PC-3 (cell line): ENCODE measurements around the gene CHAT. TPM values are rescaled to one million over a fixed set of nuclear protein-coding genes. Genes with fewer than 3 reads are reported as not detected.

Experiments used
- ATAC-seq: fragments of 200-7000 bp; cut with Tn5 transposase; 2 replicates; pipeline ENCODE4 v1.9.1; 2020; ENCODE audit warnings: mild to moderate bottlenecking, moderate library complexity
- BruUV-seq: library from RNA; stranded (reverse); fragments of 400-500 nt; replicated peaks from 2 replicates; lab custom pipeline; 2021; lab: Mats Ljungman, UMichigan
- CTCF ChIA-PET: fragments of 300-600 bp; sonication (Branson Sonifier 250); formaldehyde crosslinking; loops from one replicate; lab custom pipeline; 2022; ENCODE audit warnings: antibody characterized with exemption; lab: Charles Lee
- POLR2A ChIA-PET: fragments of 300-600 bp; sonication (Branson Sonifier 250); formaldehyde crosslinking; loops from one replicate; lab custom pipeline; 2022; ENCODE audit warnings: antibody characterized with exemption; ENCODE audit not compliant: unreplicated experiment; lab: Charles Lee
- DNase-seq: peaks from one replicate; pipeline ENCODE4 v3.0.0-alpha.2; 2015
- H2AFZ ChIP-seq: fragments of 300-600 bp; sonication (generic); 2 replicates; pipeline ENCODE4 v1.6.0; 2016; ENCODE audit warnings: antibody characterized with exemption, low read length
- H3F3A ChIP-seq: fragments of 300-600 bp; sonication (generic); one replicate; pipeline ENCODE4 v1.6.0; 2017; ENCODE audit warnings: antibody characterized with exemption, low read length, control low read depth, mild to moderate bottlenecking; ENCODE audit not compliant: unreplicated experiment
- H3K27ac ChIP-seq: fragments of 300-600 bp; sonication (generic); 2 replicates; pipeline ENCODE4 v1.5.1; 2016; ENCODE audit warnings: mild to moderate bottlenecking, low read length
- H3K27me3 ChIP-seq: fragments of 300-600 bp; sonication (generic); 2 replicates; pipeline ENCODE4 v1.6.1; 2016; ENCODE audit warnings: low read length, mixed read lengths
- H3K36me3 ChIP-seq: fragments of 300-600 bp; sonication (generic); 2 replicates; pipeline ENCODE4 v1.6.1; 2016; ENCODE audit warnings: low read depth, mixed run types, low read length, mixed read lengths
- H3K4me1 ChIP-seq: fragments of 300-600 bp; sonication (generic); 2 replicates; pipeline ENCODE4 v1.5.1; 2016; ENCODE audit warnings: low read length; ENCODE audit not compliant: insufficient read depth
- H3K4me2 ChIP-seq: fragments of 300-600 bp; sonication (generic); 2 replicates; pipeline ENCODE4 v1.6.0; 2016; ENCODE audit warnings: low read length
- H3K4me3 ChIP-seq: fragments of 300-600 bp; sonication (generic); 2 replicates; pipeline ENCODE4 v1.5.1; 2016; ENCODE audit warnings: mild to moderate bottlenecking, low read length, mixed read lengths
- H3K79me2 ChIP-seq: fragments of 300-600 bp; sonication (generic); 2 replicates; pipeline ENCODE4 v1.6.1; 2017; ENCODE audit warnings: low read length, mixed read lengths
- H3K9ac ChIP-seq: fragments of 300-600 bp; sonication (generic); 2 replicates; pipeline ENCODE4 v1.6.0; 2016; ENCODE audit warnings: mild to moderate bottlenecking, low read length
- H3K9me2 ChIP-seq: fragments of 300-600 bp; sonication (generic); replicated peaks from 2 replicates; pipeline ENCODE4 v1.6.1; 2016; ENCODE audit warnings: mixed run types, low read length, mixed read lengths
- H3K9me3 ChIP-seq: fragments of 300-600 bp; sonication (generic); 2 replicates; pipeline ENCODE4 v1.6.1; 2016; ENCODE audit warnings: low read length, mixed read lengths
- H4K20me1 ChIP-seq: fragments of 300-600 bp; sonication (generic); 2 replicates; pipeline ENCODE4 v1.6.1; 2016; ENCODE audit warnings: low read length, mixed read lengths
- EZH2 ChIP-seq: fragments of 300-600 bp; sonication (generic); IDR thresholded peaks from one replicate; pipeline ENCODE4 v1.6.1; 2017; ENCODE audit warnings: antibody characterized with exemption, mild to moderate bottlenecking, low read length; ENCODE audit not compliant: unreplicated experiment
- EZH2phosphoT487 ChIP-seq: fragments of 300-600 bp; sonication (generic); IDR thresholded peaks from 2 replicates; pipeline ENCODE4 v1.6.1; 2018; ENCODE audit warnings: mild to moderate bottlenecking, antibody characterized with exemption, low read length, borderline replicate concordance
- intact Hi-C: fragments of 100-400 bp; cut with micrococcal nuclease; formaldehyde crosslinking; loops from 2 replicates; pipeline ENCODE4 v1.9.0; 2023
- total RNA-seq: library from RNA; depleted of rRNA; stranded (reverse); fragments of >200 nt; gene quantifications from 2 replicates; pipeline ENCODE4 v1.2.3, GENCODE V29; 2014
- TF ChIP-seq, protein P1 (sequence below): fragments of 300-600 bp; sonication (generic); conservative IDR thresholded peaks from 2 replicates; pipeline ENCODE4 v1.5.1; 2017; ENCODE audit warnings: antibody characterized with exemption, low read depth, mild to moderate bottlenecking, low read length

The CHAT gene
- total RNA-seq, 1 experiment from 2014 or later: not detected

DNA sequence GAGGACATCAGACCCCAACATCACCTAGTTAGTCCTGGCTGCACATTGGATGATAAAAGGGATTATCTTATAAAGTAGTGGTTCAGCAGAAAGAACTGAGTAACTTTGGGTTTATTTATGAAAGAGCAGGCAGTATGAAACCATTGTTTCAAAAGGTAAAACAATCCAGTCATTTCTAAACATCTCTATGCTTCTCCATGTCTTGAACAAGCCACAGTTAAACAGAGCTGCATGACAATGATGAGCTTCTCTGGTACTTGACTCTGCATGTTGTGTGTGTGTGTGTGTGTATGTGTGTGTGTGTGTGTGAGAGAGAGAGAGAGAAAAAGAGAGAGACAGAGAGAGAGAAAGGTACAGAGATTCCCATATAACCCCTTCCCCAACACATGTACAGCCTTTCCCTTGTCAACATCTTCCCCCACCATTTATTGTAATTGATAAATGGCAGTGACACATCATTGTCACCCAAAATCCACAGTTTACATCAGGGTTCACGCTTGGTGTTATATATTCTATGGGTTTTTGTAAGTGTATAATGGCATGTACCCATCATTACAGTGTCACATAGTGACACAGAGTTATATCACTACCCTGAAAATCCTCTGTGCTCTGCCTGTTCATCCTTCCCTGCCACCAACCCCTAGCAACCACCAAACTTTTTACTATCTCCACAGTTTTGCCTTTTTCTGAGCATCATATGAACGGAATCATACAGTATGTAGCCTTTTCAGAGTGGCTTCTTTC lies 36.5 kb upstream of the CHAT start:
- ChIA-PET CTCF (interaction anchor here (0.5 kb wide), 1 partner anchor 16 kb away, joined by 4 read pairs; no protein-coding TSS in a partner anchor), POLR2A (no interaction called here)
- Histone ChIP-seq H3K9me2 (no peaks in the 10 kb centered on the region), H3F3A (no peaks in the 10 kb centered on the region), H3K4me3 (no peak overlapping the region), H3K4me1 (peaks cover 5% of the 10 kb centered on the region; the same call in 1 of the 2 replicates), H3K9me3 (no peaks in the 10 kb centered on the region), H3K9ac (no peak overlapping the region), H2AFZ (no peak overlapping the region), H3K36me3 (no peaks in the 10 kb centered on the region), H4K20me1 (no peaks in the 10 kb centered on the region), H3K27me3 (no peaks in the 10 kb centered on the region), H3K79me2 (no peaks in the 10 kb centered on the region), H3K4me2 (no peak overlapping the region), H3K27ac (no peak overlapping the region)
- DNase-seq (no peak), ATAC-seq (no peak)
- TF ChIP-seq, protein P1, sequence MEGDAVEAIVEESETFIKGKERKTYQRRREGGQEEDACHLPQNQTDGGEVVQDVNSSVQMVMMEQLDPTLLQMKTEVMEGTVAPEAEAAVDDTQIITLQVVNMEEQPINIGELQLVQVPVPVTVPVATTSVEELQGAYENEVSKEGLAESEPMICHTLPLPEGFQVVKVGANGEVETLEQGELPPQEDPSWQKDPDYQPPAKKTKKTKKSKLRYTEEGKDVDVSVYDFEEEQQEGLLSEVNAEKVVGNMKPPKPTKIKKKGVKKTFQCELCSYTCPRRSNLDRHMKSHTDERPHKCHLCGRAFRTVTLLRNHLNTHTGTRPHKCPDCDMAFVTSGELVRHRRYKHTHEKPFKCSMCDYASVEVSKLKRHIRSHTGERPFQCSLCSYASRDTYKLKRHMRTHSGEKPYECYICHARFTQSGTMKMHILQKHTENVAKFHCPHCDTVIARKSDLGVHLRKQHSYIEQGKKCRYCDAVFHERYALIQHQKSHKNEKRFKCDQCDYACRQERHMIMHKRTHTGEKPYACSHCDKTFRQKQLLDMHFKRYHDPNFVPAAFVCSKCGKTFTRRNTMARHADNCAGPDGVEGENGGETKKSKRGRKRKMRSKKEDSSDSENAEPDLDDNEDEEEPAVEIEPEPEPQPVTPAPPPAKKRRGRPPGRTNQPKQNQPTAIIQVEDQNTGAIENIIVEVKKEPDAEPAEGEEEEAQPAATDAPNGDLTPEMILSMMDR: no peak
- no peak for TF ChIP-seq EZH2phosphoT487
- BruUV-seq: no TSS peak
- intact Hi-C loops: no loop called here

DNA sequence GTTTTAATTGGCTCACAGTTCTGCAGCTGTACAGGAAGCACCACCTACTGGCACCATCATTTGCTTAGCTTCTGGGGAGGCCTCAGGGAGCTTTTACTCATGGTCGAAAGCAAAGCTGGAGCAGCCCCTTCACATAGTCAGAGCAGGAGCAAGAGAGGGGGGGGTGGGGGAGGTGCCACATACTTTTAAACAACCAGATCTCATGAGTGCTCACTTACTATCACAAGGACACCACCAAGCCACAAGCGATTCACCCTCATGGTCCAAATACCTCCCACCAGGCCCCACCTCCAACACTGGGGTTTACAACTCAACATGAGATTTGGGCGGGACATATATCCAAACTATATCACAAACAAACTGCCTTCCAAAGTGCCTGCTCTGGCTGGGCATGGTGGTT lies 35.4 kb upstream of the CHAT start:
- ChIA-PET POLR2A (no interaction called here), CTCF (no interaction called here)
- ATAC-seq (no peak), DNase-seq (no peak)
- intact Hi-C loops: no loop called here
- H3K36me3 ChIP-seq: no peaks in the 10 kb centered on the region
- no TSS peak for BruUV-seq
- no peaks in the 10 kb centered on the region for H3K27me3 ChIP-seq
- no peak overlapping the region for H2AFZ ChIP-seq
- no peak overlapping the region for H3K27ac ChIP-seq
- no peaks in the 10 kb centered on the region for H3K79me2 ChIP-seq
- TF ChIP-seq EZH2 (no peak), EZH2phosphoT487 (no peak)
- TF ChIP-seq, protein P1: no peak
- H3K9ac ChIP-seq: no peak overlapping the region
- no peak overlapping the region for H3K4me3 ChIP-seq
- H3K9me3 ChIP-seq: no peaks in the 10 kb centered on the region
- H3K9me2 ChIP-seq: no peaks in the 10 kb centered on the region
- H3K4me2 ChIP-seq: no peak overlapping the region
- no peaks in the 10 kb centered on the region for H4K20me1 ChIP-seq
- H3F3A ChIP-seq: no peaks in the 10 kb centered on the region
- H3K4me1 ChIP-seq: peaks cover 4% of the 10 kb centered on the region; the same call in 1 of the 2 replicates

DNA sequence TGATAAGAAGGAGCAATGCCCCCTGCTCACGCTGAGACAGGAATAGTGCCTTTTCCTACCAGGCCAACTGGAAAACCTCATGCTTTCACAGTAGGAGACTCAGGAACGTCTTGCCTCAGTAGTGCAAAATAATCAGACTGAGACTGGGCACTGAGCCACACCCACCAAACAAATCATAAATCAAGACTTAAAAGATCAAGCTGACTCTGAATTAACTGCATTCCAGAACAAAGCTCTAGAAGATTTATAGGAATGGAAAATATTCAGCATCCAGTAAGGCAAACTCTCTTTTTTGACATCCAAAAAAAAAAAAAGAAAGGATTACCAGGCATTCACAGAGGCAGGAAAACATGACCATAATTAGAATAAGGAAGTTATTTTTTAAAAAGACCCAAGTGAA lies 34.2 kb upstream of the CHAT start:
- Histone ChIP-seq H3K79me2 (no peaks in the 10 kb centered on the region), H4K20me1 (no peaks in the 10 kb centered on the region), H3K4me1 (no peaks in the 10 kb centered on the region), H3K9me2 (no peaks in the 10 kb centered on the region), H3K4me3 (no peak overlapping the region), H3K4me2 (no peak overlapping the region), H3K9ac (no peak overlapping the region), H3K27ac (no peak overlapping the region), H3K36me3 (no peaks in the 10 kb centered on the region), H3F3A (no peaks in the 10 kb centered on the region), H2AFZ (no peak overlapping the region), H3K27me3 (no peaks in the 10 kb centered on the region), H3K9me3 (no peaks in the 10 kb centered on the region)
- CTCF ChIA-PET: no interaction called here
- ATAC-seq (no peak), DNase-seq (no peak)
- POLR2A ChIA-PET: interaction anchor here (0.6 to 0.7 kb wide), 2 partner anchors 28 to 252 kb away, joined by 3 to 8 read pairs; no protein-coding TSS in a partner anchor
- no peak for TF ChIP-seq EZH2phosphoT487
- BruUV-seq: no TSS peak
- intact Hi-C loops: no loop called here
